Colonic mucosa (tissue), 4 donors: Measurements from ENCODE around the gene MYOM3. TPM values are rescaled to one million over a fixed set of nuclear protein-coding genes. Genes with fewer than 3 reads are reported as not detected.

Experiments used
- DNase-seq: peaks from one replicate; pipeline ENCODE4 v3.0.0-alpha.2; 2020
- H3K27ac ChIP-seq: fragments of 200-600 bp; one replicate; pipeline ENCODE4 v1.8.0; 2021
- H3K27me3 ChIP-seq: fragments of 200-600 bp; one replicate; pipeline ENCODE4 v1.8.0; 2021
- H3K36me3 ChIP-seq: fragments of 200-600 bp; one replicate; pipeline ENCODE4 v1.8.0; 2021
- H3K4me1 ChIP-seq: fragments of 200-600 bp; one replicate; pipeline ENCODE4 v1.8.0; 2021; ENCODE audit warnings: mild to moderate bottlenecking
- H3K4me3 ChIP-seq: fragments of 200-600 bp; one replicate; pipeline ENCODE4 v1.8.0; 2021
- H3K9ac ChIP-seq, 2 donors: one replicate each; pipeline ENCODE4 v1.7.0; 2013; ENCODE audit warnings: control low read depth in 2 of 2, low read depth in 2 of 2, low read length in 2 of 2
- H3K9me3 ChIP-seq: fragments of 200-600 bp; one replicate; pipeline ENCODE4 v1.8.0; 2021
- intact Hi-C: fragments of 100-400 bp; cut with DNase I; formaldehyde crosslinking; loops from one replicate; pipeline ENCODE4 v1.14.1; 2022
- total RNA-seq, 2 donors: library from RNA; stranded (reverse); fragmentation: NEBNext Ultra II Directional in 1 of 2; extraction: Animal tissue kit (Norgen Biotek cat#: 25700) in 1 of 2; gene quantifications; one replicate each; pipeline ENCODE4 v1.2.1, GENCODE V29; 2021
- TF ChIP-seq, protein P1 (sequence below): fragments of 200-600 bp; IDR thresholded peaks from one replicate; pipeline ENCODE4 v1.8.0; 2022; ENCODE audit warnings: antibody characterized with exemption, mild to moderate bottlenecking
- donor health status: healthy.
- donor health status: DM: no; HTN: no; CAD: no.
- donor health status: DM: no; HTN: no; CAD: no.

Gene MYOM3
- total RNA-seq, 2 donors from 2014 or later = 1.8 to 3.3 TPM

DNA sequence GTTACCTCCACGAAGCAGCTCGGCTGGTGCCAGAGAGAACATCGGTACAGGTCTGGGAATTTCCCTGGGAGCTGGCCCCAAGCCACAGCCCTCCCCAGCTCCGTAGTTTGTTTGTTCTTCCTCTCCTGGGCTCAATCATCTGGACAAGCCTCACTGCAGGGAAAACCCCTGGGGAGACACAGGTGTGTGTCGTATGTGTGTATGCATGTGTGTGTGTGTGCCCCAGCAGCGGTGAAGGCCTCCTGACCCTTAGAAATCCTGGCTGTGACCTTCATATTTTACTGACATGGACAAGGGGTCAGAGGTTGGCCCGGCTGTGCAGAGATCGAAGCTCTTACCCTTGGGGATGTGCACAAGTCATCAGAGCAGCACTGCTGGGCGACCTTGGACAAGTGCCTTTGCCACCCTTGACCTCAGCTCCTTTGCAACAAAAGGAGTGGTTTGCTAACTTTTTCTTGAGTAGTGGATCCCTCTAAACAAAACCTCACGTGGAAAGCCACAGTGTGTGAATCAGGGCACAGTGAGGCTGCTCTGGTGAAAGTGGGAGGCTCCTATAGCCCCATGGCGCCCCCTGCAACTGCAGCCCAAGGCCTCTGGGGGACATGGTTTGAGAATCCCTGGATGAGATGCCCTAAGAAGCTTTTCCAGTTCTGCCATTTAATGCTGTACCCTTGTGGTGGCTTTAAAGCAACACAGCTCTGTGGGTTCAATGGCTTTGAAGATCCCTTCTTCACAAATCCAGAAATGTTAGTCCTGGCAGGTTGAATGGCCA, 43.3 kb upstream of the MYOM3 start:
- Histone ChIP-seq H3K4me1 (peaks cover under 1% of the 10 kb centered on the region), H3K9ac (no peak overlapping the region), H3K36me3 (no peaks in the 10 kb centered on the region), H3K9me3 (no peaks in the 10 kb centered on the region), H3K27ac (no peak overlapping the region), H3K27me3 (no peaks in the 10 kb centered on the region), H3K4me3 (no peak overlapping the region)
- intact Hi-C loops = no loop called here
- DNase-seq = peak; percentile 57
- TF ChIP-seq, protein P1, sequence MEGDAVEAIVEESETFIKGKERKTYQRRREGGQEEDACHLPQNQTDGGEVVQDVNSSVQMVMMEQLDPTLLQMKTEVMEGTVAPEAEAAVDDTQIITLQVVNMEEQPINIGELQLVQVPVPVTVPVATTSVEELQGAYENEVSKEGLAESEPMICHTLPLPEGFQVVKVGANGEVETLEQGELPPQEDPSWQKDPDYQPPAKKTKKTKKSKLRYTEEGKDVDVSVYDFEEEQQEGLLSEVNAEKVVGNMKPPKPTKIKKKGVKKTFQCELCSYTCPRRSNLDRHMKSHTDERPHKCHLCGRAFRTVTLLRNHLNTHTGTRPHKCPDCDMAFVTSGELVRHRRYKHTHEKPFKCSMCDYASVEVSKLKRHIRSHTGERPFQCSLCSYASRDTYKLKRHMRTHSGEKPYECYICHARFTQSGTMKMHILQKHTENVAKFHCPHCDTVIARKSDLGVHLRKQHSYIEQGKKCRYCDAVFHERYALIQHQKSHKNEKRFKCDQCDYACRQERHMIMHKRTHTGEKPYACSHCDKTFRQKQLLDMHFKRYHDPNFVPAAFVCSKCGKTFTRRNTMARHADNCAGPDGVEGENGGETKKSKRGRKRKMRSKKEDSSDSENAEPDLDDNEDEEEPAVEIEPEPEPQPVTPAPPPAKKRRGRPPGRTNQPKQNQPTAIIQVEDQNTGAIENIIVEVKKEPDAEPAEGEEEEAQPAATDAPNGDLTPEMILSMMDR = peak; percentile 35

DNA sequence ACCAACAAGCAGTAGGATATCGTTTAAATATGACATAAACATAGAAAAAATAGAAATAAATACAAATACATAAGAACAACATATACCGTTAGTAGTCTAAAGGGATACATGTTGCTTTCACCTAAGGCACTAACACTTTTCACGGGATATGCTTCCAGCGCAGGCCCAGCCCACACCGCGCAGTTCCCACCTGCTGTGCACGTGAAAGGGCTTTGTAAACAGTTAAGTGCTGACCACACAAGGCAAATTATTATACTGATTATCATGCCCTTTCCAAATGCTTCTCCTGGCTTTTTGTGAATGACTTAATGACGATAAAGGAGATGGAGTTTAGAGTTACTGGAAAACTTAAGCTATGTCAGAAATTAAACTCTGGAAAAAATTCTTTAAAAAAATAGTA, 42.3 kb upstream of the MYOM3 start:
- no peak for DNase-seq
- H3K4me3 ChIP-seq = no peak overlapping the region
- H3K27me3 ChIP-seq = no peaks in the 10 kb centered on the region
- peaks cover 8% of the 10 kb centered on the region for H3K4me1 ChIP-seq
- H3K9ac ChIP-seq = no peak overlapping the region
- no peaks in the 10 kb centered on the region for H3K9me3 ChIP-seq
- no peak overlapping the region for H3K27ac ChIP-seq
- no peaks in the 10 kb centered on the region for H3K36me3 ChIP-seq
- intact Hi-C loops = loop anchor here (5.0 kb wide), 1 partner anchor 48 kb away; no protein-coding TSS in a partner anchor
- TF ChIP-seq, protein P1 = no peak

DNA sequence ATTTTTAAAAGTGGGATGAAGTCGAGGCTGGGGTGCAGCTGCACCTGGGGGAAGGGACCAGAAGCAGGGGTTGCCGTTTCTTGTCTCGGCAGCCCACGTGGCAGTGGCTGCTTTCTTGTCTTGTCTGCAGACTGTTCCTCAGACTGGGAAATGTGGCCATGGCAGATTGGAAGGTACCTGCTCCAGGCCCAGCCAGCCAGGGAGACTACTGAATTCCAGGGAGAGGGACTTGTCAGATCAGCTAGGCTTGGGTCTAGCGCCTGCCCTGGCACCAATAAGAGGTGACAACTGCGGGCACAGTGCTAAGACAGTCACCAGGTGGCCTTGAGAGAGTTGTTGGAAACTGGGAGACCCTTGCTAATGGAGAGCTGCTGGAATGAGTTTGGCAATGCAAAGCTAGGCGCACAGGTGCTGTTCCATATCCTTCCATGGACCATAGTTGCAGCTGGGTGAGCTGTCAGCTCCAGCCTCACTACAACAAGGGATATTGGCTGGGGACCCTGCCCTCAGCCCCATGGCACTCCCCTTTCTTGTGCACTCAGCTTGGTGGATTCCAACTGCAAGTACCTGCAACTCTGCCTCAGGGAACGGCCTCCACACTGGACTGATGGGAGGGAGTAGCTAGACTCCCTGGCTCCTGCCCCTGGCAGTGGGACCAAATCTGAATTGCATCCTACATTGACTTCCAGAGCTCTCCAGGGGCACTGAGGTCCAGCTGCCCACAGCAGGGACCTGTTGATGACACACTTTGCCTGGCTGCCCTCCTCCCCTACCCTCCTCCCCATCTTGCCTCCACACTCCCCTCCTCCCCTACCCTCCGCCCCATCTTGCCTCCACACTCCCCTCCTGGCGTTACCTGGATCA, 40.9 kb upstream of the MYOM3 start:
- DNase-seq = no peak
- H3K36me3 ChIP-seq = no peaks in the 10 kb centered on the region
- peaks cover 8% of the 10 kb centered on the region for H3K4me1 ChIP-seq
- no peaks in the 10 kb centered on the region for H3K27me3 ChIP-seq
- H3K9me3 ChIP-seq = no peaks in the 10 kb centered on the region
- no peak overlapping the region for H3K27ac ChIP-seq
- no peak overlapping the region for H3K4me3 ChIP-seq
- TF ChIP-seq, protein P1 = no peak
- no peak overlapping the region for H3K9ac ChIP-seq
- intact Hi-C loops = loop anchor here (5.0 kb wide), 1 partner anchor 49 kb away; no protein-coding TSS in a partner anchor

DNA sequence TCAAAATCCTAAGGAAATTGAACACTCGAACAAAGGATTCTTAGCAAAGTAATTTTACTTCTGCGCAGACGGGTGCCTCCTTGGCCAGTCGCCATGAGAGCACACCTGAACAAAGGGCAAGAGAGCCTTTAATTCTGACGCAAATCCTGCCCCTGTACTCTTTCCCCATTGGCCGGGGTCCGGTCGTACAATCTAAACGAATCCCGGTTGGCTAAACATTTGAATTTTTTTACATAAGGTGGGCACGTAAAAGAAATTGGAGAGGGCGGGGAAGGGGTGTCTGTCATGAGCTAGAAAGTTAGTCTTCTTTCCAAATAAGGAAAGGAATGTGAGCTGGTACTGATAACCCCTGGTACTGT, 39.2 kb upstream of the MYOM3 start:
- Histone ChIP-seq H3K9me3 (no peaks in the 10 kb centered on the region), H3K9ac (no peak overlapping the region), H3K27me3 (no peaks in the 10 kb centered on the region), H3K36me3 (no peaks in the 10 kb centered on the region), H3K4me3 (no peak overlapping the region), H3K4me1 (peaks cover 8% of the 10 kb centered on the region), H3K27ac (peak overlapping the region; percentile 63)
- TF ChIP-seq, protein P1 = no peak
- intact Hi-C loops = loop anchor here (5.0 kb wide), 1 partner anchor 51 kb away; no protein-coding TSS in a partner anchor
- peak; percentile 87 for DNase-seq
